GM21381 (cell line): ENCODE results near the gene PP2D1.
"Not testable (repeated sequence)": the region's sequence is repeated elsewhere in the genome, so short reads cannot be mapped to it uniquely, and the experiment has no call there.

Source experiments
- ATAC-seq: cut with Tn5 transposase; IDR thresholded peaks from one replicate; pipeline ENCODE4 v1.9.1; 2021; ENCODE audit warnings: mild to moderate bottlenecking, moderate library complexity; ENCODE audit not compliant: unreplicated experiment

PP2D1 gene, protein sequence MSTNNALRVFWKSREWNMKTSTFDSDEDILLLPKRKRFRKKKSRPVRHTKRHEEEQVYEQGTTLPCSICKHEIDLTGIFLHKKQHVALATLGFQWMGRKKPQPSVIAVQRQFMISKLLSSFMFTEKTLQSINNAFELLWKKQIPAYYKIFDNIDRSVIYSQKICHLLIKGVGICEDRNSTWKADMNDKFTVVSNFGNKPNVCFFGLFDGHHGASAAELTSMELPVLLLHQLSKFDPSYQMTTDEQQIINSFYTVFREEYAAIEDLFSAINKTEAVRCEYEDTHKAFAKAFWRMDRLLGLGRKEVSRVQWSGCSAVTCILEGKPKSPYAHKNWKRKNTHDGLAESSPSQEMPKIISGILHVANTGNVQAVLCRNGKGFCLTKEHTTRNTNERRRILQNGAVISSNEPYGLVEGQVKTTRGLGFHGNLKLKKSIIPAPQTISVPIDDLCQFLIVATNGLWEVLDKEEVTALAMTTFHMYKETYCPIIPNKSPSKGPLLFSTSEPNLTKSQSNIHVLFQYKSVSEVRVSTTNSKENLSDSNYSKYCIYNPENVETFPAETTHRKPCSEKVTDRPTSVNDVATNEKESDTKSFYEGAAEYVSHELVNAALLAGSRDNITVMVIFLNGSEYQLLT

DNA sequence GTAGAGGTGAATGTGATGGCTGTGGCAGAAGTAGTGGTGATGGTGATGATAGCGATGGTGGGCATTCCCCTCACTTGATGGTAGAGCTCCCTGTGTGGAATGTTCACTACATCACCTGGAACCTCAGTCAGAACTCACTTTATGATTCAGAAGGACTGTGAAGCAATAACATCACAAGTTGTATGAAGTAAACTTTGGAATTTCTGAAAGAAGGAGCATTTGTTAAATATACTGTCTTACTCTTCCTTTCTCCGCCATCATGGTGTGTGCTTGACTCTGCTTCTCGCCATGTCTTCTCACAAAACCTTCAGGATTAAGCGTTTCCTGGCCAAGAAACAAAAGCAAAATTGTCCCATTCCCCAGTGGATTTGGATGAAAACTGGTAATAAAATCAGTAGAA is at the start of gene PP2D1:
PP2D1 (minus strand) TSS at position 101 of the 400 bp plus-strand sequence. CDS start 192 bp downstream, outside the sequence.
- ATAC-seq, result no peak

DNA sequence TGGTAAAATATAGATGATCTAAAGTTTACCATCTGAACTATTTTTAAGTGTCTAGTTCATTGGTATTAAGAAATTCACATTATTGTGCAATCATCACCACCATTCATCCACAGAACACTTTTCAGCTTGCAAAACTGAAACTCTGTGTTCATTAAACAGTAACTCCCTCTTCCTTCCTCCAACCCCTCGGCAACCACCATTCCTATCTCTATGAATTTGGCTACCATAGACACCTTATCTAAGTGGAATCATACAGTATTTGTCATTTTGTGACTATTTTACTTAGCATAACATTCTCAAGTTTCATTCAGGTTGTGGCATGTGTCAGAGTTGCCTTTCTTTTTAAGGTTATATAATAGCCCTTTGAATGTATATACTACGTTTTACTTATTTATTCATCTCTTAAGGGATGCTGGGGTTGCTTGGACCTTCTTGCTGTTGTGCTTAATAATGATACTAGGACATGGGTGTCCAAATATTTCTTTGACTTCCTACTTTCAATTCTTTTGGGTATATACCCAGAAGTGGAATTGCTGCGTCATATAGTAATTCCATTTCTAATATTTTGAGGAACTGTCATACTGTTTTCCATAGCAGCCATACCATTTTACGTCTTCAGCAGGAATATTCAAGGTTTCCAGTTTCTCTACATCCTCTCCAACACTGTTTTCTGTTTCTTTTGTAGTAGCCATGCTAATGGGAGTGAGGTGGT is 49.1 kb upstream of the PP2D1 start:
- peak; percentile 77 for ATAC-seq

DNA sequence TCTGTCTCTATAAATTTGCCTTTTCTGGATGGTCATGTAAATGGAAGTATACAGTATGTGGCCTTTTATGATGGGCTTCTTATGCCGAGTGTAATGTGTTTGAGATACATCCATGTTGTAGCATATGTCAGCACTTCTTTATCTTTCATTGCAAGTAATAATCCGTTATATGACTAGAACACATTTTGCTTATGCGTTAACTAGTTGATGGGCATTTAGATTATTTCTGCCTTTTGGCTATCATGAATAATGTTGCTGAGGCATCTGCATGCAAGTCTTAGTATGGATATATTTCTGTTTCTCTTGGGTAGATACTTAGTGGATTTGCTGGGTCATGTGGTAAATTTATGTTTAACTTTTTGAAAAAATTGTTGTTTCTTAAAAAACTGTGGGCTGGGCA is 47.9 kb upstream of the PP2D1 start:
- no peak for ATAC-seq

DNA sequence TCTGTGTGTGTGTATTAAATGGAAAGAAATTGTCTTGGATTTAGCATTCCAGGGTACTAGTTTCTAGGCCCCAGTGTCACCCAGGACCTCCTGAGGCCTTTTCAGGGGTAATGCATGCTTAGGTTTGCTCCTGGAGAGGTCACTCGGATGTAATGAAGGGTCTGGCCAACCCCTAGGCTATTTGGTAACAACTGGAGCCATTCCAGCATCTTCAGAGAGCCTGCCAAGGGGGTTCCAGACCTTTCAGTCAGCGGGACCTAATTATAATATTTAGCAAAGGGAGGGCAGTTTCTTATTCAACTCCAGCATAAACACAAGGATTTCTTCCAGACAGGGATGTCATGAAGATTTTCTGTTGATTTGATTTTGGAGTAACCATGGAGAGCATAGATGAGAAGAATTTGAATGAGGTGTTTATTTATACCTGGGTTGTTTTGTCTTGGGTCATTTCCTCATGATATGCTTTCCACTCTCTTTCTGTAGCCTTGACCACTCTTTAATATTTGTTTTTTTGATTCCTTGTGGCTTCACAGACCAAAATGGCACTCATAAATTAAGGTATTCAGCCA is 45.6 kb upstream of the PP2D1 start:
- no peak for ATAC-seq

DNA sequence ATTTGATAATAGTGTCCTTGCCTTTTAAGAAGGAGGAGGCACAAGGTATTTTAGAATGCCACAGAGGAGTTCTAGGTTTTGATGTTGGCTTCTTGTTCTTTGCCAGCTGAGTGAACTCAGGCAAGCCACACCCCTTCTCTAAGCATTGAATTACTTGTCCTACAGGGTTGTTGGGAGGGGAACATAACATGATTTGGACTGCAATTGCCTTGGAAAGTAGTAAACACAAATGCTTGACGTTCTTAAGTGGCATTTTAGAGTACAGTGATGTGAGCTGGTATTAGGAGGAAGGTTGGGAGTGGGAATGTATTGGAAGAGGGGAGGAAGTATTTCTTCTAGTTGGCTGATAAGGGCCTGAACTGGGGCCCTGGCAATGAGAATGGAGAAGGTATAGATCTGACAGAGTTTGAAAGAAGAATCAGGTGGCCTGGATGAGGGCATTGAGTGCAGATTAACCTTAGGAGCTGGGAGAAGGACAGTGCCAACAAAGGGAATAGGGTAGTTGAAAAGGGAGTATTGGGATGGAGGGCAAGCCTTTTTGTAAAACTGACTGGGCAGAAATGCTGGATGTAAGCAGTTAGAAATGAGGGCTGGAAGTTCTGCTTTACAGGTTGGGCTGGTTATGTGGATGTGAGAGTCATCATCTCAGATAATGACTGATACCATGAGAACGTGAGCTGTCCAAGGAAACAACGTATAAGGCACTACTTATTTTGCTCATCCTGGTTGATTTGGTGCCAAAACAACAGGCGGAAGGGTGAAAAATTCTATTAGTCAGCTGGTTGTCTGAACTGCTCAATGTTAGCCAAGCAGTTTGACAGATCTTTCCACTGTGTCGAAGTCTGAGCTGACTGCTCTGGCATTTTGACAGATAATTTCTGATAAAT is 44.9 kb upstream of the PP2D1 start:
- peak; percentile 33 for ATAC-seq

DNA sequence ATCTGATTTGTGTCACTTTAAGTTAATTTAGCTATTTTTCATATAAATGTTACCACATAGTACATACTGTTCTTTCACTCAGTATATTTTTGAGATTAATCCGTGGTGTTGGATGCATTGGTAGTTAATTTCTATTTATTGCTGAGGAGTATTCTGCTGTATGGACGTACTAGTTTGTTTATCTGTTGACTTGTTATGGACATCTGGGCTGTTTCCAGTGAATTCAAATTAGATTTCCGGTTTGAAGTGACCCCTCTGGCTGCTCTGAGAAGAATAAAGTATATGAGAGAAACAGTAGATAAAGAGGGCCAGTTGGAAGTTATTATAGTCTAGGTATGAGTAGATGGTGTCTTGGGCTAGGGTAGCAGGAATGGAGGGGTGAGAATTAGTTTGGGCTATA is 43.8 kb upstream of the PP2D1 start:
- no peak for ATAC-seq

DNA sequence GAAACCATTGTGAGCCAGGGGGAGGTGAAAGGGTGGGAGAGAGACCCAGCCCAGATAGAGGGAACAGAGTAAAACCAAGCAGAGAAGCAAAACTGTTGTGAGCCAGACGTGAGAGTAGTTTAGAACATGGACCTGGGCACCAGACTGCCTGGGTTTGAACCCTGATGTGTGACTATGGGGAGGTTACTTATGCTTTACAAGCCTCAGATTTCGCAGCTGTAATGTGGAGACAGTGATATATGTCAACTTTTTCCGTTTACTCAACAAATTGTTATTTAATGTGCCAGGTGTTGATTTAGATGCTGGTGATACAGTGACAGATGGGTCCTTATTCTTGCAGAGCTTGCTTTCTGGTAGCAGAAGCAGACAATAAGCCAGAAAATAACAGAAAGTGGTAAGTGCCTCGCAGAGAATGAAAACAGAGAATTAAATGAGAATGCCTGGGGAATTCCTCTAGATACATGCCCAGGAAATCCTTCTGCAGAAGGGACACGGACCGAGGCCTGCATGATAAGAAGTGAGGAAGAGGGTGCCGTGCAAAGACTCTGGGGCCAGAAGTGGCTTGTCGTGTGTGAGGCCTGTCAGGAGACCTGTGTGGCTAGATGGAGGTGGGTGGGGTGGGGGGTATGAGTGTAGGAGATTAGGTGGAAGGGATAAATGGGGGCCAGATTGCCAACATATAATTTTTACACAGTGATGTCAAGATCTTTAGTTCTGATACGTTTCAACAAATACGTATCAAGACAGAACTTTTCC is 43.1 kb upstream of the PP2D1 start:
- no peak for ATAC-seq

DNA sequence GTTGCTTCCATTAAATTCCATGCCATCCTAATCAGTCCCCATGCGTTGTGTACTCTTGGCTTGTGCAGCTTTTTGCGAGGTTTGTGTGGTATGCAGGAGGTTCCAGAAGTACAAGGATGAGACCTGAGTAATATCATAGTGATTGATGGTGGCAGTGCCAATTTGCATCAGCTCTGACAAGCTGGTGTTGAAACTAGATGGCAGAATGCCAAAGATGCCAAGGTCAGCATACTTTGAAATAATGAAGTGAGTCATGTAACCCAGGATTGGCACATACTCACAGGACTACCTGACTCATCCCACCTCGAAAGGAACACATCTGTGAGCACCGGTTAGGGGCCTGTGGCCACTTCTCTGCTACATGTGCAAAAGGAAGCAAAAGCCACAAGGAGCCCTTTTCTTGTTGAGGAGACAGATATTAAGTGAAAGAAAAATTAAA is 42.5 kb upstream of the PP2D1 start:
- peak; percentile 86 for ATAC-seq

DNA sequence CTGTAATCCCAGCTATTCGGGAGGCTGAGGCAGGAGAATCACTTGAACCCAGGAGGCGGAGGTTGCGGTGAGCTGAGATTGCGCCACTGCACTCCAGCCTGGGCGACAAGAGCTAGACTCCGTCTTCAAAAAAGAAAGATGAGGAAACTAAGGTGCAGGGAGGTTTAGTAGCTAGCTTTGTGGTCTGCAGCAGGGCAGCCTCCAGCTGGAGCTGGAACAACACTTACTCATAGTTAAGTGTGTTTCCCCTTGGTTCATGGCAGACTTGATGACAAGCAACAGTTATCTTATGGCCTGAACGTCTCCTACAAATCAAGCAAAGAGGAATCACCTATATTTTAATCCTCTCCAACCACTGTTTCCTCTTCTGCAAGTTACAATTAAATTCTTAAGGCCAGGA is 40.8 kb upstream of the PP2D1 start:
- no peak for ATAC-seq

DNA sequence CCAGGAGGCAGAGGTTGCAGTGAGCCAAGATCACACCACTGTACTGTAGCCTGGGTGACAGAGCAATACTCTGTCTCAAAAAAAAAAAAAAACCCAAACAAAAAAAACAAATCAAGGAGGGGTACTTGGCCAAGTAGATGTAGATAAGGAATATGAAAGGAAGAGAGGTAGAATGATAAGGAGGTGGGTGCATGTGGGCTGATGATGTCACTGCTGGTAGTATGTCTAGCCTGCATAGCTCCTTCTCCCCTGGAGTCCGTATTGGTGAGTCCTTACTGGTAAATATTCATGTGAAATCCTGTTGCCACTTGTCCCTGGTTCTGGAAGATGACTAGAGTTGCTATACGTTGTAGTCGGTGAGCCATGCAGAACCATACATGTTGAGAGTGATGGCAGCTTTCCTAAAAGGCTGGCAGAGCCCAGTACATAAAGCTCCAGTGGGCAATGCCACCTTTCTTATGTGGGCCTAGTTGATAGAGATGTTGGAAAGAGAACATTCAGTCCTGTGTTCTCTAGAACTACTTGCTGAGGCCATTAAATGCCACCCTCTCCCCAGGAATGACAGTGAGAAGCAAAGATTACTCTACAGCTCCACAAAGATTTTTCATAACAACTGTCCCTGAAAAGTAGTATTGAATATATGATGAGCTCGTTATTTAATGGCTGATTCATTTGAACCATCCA is 39.2 kb upstream of the PP2D1 start:
- no peak for ATAC-seq

DNA sequence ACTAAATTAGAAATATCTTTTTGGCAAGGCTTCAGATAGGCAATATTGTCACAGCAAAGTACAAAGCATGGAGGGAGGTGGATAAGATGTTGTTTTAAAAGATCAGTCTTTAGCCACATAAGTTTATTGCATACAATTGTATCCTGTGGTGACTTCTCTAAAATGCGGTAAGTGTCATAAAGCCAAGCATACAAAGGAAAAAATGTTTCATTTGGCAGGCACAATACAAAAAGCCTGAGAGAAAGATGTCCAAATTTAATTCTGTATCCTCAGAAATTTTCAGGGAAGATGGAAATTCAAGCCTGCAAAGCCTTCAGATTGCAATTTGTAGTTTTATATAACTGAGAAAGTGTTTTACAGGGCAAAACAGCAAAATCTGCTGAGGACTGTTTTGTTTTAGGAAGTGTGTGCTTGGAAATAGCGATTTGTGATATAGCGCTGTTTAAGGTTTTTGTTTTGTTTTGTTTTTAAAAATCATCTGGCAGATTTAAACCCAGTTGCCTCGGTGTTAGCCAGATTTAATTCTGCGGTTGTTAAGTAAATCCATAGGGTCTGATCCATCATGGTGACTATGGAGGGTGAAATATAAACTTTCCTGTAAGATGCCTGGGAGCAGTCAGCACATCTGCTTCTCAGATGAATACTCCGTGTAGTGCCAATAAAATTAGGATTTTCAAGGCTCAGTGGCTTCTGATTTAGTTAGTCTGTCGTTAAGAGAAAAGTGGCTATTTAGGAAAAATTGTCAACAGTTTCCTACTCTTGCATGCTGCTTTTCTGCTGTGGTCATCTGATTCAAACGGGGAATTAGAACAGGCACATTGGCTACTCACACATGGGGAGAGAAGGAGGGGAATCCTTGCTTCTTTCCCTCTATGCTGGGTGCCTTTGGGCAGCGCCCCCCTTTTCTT is 36.2 kb upstream of the PP2D1 start:
- no peak for ATAC-seq

DNA sequence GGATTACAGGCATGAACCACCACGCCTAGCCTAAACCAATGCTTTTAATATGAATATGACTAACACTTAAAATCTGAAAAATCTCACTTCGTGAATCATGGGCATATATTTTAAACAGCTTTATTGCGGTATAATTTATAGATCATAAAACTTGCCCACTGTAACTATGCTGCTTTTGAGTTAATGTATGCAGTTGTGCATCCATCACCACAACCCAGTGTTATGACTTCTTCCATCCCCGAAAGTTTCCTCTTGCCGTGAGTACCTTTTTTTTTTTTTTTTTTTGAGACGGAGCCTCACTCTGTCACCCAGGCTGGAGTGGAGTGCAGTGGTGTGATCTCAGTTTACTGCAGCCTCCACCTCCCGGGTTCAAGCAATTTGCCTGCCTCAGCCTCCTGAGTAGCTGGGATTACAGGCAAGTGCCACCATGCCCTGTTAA is 35.3 kb upstream of the PP2D1 start:
- ATAC-seq, result no peak

DNA sequence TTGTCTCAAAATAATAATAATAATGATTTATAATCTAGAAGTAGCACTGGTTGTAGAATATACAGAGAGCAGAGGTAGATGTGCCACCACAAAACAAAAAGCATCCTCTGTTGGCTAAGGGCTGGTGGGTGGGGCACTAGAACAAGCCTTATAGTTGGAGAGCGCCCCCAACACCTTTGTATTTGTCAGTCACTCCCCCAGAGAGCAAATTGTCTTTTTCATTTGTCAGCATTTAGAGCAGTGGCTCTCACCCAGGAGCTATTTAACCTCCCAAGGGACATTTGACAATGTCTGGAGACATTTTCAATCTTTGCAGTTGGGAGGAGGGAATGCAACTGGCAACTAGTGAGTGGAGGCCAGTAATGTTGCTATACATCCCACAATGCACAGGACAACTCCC is 34.5 kb upstream of the PP2D1 start:
- ATAC-seq, result no peak

DNA sequence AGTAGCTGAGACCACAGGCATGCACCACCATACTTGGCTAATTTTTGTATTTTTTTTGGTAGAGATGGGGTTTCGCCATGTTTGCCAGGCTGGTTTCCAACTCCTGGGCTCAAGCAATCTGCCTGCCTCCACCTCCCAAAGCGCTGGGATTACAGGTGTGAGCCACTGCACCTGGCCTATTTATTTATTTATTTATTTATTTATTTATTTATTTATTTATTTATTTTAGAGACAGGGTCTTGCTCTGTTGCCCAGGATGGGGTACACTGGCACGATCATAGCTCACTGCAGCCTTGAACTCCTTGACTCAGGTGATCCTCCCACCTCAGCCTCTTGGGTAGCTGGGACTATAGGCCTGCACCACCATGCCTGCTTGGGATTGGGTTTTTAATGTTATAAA is 33.1 kb upstream of the PP2D1 start:
- not testable (repeated sequence) for ATAC-seq

DNA sequence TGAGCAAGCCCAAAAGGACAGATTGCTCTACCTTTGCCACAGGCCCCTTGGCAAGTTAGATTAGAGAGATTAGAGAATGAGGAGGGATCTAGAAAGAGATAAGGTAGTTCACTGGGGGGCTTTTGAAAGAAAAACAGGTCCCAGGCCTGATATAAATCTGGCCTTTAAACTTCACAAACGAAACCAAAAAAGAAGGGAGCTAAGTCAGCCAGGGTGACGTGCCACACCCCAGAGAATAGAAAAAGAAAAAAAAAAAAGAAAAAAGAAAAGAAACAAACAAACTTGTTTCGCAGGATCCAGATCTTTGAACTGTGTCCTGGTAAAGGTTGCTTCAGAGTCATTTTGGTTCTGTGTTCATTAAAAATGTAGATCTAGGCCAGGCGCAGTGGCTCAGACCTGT is 31.8 kb upstream of the PP2D1 start:
- ATAC-seq, result no peak

DNA sequence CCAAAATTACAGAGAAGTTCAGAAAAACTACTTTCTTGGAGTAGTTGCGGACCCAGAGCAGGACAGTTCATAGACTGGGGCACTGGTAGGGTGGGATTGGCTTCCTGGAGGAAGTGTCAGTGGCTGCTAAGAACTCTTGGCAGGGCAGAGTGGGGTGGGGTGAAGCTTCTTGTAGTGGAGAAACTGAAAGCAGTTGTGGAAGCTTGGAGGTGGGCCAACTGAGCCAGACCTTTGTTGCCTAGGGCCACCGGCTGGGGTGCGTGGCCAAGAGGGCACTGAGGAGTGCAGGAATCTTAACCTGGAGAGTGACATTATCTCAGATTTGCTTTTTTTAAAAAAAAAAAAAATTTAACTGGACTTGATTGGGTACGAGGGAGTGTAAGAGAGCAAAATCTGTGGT is 31.3 kb upstream of the PP2D1 start:
- peak; percentile 21 for ATAC-seq

DNA sequence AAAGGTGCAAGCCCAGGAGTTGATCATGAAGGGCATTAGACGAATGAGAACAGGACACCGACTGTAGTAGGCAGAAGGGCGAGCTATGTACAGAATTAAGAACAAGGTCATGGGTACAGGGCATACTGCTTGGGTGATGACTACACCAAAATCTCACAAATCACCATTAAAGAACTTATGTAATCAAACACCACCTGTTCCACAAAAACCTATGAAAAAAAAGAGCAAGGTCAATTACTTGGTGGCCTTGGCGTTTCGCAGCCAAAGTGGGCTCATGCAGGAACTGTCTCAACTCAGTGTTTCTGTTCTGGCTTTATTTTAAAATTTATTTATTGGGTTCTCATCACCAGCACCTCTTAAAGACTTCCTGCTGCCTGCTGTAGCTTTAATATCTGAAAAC is 30.3 kb upstream of the PP2D1 start:
- ATAC-seq, result no peak

DNA sequence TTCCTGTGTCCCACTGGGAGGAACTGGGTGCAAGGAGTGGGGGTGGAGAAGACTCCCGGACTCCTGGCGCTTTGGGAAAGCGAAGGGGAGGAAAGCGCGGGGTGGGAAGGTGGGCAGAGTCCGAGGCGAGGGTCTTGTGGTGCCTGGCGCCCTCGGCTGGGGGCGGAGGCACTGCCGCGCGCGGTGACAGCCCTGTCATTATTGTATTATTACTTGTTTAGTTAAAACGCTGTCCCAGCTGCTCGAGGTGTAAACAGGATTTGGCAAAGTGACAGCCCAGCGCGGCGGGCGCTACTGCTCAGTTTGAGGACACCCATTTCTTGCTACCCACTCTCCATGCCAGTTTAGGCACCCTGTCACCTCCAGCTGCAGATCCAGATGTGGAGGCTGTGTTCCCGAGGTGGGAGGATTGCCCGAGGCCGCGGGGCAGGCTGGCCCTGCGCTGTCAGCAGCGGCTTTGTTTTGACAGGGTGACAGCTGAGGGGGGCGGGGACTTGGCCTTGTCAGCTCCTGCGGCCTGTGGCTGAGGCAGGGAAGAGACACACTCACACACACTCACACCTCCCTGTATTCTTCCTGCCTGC is 29.2 kb upstream of the PP2D1 start:
- ATAC-seq, result peak; percentile 43
